ENCODE measurements around the gene CRY2.

DNA sequence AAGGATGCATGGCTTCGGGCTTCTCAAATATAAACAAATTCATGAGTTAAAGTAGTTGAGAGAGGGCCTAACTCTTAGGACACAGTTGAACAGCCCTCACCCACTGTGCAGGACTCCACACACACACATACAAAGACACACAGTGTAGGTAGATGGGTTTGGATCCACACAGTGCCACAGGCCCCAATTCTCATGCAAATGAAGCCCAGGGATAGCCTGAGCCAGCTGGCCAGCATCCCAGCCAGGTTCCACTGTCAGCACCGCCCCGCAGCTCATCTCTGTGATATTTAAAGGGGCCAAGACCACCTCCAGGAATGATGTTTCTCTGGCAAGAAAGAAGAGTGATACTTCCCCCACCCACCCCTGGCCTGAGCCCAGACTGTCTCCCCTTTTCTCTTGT, 30.7 kb upstream of the CRY2 start:
- TF ChIP-seq NFE2L1 (CRISPR knock-in tag; IDR thresholded peaks at IDR 0.05; ENCODE audit: borderline replicate concordance) (no peak), RFX1 (IDR thresholded peaks at IDR 0.05) (no peak), AGO1 (IDR thresholded peaks at IDR 0.05; ENCODE audit: low read depth, low read length, poor library complexity, severe bottlenecking) (no peak), ZNF296 (CRISPR knock-in tag; conservative IDR thresholded peaks at IDR 0.05) (no peak), ZSCAN22 (CRISPR knock-in tag; IDR thresholded peaks at IDR 0.05) (no peak)

All from HepG2 (cell line).